ENCODE measurements around the gene ZNF586.
"Not testable (repeated sequence)": the region's sequence is repeated elsewhere in the genome, so short reads cannot be mapped to it uniquely, and the experiment has no call there.

ZNF586 gene

GRCh38 chr19:57823608-57824007, 54.1 kb downstream of the ZNF586 start:
- DNase-seq (ENCODE audit: low read depth): not testable (repeated sequence)

GRCh38 chr19:57825511-57825910, 56.0 kb downstream of the ZNF586 start:
- no peak for DNase-seq (ENCODE audit: low read depth)

GRCh38 chr19:57829316-57829715, 59.8 kb downstream of the ZNF586 start:
- no peak for DNase-seq (ENCODE audit: low read depth)

- DNase-seq (ENCODE audit: low read depth): no peak
Observed at GRCh38 chr19:57830071-57830602, 60.7 kb downstream of the ZNF586 start, which contains the start of gene ZNF587B. ZNF587B (plus strand) TSS chr19:57830299; CDS start chr19:57830529, 230 bp downstream.

All from stimulated activated CD8-positive, alpha-beta memory T cell treated with anti-CD3 and anti-CD28 coated beads, Interleukin-15, amount 100 ng/mL, for 24 hours (primary cell).